Measurements from ENCODE around the gene ANO7.
"Not testable (repeated sequence)": the region's sequence is repeated elsewhere in the genome, so short reads cannot be mapped to it uniquely, and the experiment has no call there.

Gene ANO7

GRCh38 chr2:241191081-241191480 lies 2.6 kb downstream of the ANO7 start:
- no peak for DNase-seq

DNA sequence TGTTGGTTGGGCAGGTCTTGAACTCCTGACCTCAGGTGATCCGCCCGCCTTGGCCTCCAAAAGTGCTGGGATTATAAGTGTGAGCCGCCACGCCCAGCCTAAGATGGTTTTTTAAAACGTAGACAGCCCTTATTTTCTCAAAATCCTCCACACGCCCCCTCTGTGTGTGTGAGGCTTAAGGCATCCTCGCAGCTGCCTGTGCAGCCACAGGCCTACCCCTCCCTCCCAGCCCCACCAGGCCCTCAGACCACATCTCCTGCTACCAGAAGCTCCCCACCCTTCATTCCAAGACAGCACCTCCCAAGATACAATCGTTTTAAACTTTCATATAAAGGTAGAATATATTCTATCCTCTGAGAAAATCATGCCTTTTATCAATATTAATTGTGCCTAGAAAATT lies 4.8 kb downstream of the ANO7 start:
- DNase-seq, result no peak

- no peak for DNase-seq
Measured at GRCh38 chr2:241194811-241195210, 6.3 kb downstream of the ANO7 start.

- DNase-seq, result no peak
Measured at GRCh38 chr2:241195506-241196130, 7.1 kb downstream of the ANO7 start.

DNA sequence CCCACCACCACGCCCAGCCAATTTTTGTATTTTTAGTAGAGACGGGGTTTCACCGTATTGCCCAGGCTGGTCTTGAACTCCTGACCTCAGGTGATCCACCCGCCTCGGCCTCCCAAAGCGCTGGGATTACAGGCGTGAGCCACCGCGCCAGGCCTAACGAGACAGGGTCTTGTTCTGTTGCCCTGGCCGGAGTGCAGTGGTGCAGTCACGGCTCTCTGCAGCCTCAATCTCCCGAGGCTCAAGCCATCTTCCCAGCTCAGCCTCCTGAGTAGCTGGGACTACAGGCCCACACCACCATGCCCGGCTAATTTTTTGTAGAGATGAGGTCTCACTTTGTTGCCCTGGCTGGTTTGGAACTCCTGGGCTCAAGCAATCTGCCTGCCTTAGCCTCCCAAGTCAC lies 8.8 kb downstream of the ANO7 start:
- DNase-seq, result not testable (repeated sequence)

DNA sequence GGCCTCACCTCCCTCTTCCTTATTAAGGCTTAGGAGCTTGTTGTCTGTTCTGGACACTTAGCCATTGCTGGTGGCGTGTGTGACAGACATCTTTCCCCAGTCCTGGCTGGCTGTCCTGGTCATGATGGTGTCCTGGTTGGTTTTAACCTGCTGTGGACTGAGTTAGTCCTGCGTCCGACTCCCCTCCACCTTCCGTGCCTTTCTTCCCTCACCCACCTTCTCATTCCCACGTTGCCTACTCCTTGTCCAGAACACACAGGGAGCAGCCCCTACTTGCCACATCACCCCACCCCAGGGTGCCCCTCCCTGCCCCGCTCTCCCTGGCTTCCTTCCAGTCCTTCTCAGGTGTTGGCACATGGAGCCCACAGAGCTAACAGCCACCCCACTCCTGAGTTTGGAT lies 9.5 kb downstream of the ANO7 start:
- no peak for DNase-seq

GRCh38 chr2:241198381-241199279 lies 10.2 kb downstream of the ANO7 start:
- no peak for DNase-seq

GRCh38 chr2:241199286-241199685 lies 10.8 kb downstream of the ANO7 start:
- DNase-seq, result no peak

DNA sequence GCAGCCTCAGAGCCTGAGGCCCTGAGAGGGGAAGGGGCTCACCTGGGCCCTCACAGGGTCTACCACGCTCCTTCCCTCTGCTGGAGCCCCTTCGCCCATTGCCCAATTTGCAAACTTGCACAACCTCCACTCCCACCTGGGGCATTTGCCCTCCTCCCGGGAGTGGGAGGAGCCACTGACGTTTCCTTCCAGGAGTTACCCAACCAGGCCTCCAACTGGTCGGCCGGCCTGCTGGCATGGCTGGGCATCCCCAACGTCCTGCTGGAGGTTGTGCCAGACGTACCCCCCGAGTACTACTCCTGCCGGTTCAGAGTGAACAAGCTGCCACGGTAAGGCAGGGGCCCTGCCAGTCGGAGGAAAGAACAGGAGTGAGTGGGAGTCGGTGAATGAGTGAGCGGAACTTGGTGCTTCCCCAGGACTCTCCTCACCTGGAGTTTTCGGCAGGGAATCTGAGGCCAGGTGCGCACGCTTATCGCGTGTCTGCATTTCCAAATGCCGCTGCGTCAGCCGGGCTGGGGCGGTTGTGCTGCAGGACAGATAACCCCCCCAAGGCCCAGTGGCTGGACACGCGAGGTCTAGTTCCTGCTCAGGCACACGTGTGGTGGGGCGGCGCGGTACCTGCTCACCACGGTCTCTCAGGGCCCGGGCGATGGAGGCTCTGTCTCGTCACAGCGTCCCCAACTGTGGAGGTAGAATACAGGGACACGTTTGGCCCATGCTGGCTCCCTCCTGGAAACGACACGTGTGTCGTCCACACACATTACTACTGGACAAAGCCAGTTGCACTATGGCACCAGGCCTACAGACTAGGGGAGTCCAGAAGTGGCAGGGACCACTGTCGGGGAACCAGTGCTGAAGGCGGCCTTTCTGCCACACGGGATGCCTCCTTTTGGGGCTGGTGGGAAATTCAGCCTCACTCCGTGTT lies 11.7 kb downstream of the ANO7 start:
- no peak for DNase-seq

- DNase-seq, result no peak
Measured at GRCh38 chr2:241200822-241201395, 12.4 kb downstream of the ANO7 start.

DNA sequence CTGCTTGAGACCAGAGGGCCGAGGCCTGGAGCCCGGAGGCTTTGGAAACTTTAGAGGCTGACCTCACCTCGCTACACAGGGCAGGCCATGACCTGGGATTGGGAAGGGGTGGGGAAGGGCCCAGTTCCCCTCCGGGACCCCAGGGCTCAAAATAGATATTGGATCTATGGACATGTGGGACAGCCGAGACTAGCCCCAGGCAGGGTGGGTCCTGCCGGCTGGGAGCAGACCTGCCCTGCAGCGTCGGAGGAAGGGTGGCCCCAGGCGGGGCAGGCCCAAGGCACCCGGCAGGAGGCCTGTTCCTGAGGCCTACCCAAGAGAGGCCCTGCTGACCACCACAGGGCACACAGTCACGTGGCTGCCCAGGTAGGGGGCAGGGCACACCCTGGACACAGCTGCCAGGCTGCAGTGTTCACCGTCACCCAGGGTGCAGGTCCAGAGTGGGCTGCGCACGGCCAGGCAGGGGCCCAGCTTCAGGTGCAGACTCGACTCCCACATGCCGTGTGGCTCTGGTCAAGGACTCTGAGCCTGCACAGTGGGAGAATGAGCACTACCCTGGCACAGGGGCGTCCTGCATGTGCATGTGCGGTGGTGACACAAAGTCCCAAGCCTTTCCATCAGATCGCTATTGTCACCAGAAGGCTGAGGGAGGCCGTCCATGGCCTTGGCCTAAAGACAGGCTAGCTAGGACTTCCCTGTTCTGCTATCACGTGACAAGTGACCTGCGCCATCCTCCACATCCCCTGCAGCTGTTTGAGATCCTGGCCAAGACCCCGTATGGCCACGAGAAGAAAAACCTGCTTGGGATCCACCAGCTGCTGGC lies 13.2 kb downstream of the ANO7 start:
- DNase-seq, result no peak

GRCh38 chr2:241202268-241202585 lies 13.8 kb downstream of the ANO7 start:
- no peak for DNase-seq

DNA sequence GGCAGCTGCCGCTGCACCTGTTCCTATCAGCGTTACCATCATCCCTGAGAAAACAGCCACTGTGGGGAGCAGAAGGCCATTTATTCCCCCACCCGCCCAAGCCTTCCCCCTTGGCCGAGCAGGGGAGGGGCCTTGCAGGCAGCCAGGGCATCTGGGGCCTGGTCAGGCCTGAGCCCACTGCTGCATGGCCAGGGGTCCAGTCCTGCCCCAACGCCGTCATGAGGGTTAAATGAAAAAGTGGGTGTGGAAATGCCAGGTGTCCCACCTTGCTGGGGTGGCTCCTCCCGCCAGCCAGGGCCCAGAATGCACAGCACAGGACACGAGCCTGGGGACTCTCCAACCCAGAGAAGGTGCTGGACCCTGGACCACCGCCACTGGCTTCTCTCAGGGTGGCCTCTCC lies 14.2 kb downstream of the ANO7 start:
- DNase-seq, result no peak

DNA sequence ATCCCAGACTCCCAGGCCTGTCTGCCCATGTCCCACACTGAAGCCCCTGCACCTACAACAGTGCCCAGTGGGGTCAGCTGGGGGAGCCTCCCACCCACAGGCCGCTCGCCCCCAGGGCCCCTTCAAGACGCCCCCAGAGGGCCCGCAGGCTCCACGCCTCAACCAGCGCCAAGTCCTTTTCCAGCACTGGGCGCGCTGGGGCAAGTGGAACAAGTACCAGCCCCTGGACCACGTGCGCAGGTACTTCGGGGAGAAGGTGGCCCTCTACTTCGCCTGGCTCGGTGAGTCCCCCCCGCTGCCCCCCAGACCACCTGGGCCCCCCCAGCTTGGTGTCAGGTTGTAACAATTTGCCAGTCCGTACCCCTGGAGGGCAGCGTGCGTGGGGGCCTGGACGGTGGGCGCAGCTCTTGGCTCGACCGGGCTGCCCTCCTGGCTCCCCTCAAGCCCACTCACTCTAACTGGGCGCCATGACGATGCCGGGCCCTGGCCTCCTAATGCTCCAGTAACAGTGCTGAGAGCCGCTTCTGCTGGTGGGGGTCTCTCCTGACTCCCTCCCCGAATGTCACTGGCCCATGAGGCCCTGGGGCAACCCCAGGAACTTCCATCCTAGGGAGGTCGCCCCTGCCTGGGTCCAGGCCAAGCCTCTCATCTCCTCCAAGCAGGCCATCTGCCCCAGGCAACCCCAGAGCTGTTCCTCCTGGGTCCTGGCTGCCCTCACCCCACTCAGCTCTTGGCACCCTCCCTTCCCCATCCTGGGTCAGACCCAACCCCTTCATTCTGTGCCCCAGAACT lies 14.9 kb downstream of the ANO7 start:
- no peak for DNase-seq

- DNase-seq, result no peak
Measured at GRCh38 chr2:241204010-241204384, 15.5 kb downstream of the ANO7 start.

DNA sequence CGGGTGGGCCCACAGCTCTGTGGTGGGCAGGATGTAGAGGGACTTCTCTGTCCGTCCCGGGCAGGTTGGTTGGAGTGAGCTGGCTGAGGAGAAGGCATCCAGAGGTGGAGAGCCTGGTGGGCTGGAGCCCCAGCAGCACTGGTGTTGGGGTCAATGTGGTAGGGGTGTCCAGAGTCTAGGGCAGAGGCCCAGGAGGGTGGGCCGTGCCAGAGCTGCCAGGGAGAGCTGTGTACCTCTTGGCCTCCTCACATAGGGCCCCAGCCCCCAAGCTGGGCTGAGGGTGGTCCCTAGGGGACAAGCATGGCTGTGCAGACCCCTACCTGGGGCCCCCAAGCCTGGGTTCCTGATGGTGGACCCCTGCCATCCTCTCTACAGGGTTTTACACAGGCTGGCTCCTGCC lies 16.0 kb downstream of the ANO7 start:
- no peak for DNase-seq

DNA sequence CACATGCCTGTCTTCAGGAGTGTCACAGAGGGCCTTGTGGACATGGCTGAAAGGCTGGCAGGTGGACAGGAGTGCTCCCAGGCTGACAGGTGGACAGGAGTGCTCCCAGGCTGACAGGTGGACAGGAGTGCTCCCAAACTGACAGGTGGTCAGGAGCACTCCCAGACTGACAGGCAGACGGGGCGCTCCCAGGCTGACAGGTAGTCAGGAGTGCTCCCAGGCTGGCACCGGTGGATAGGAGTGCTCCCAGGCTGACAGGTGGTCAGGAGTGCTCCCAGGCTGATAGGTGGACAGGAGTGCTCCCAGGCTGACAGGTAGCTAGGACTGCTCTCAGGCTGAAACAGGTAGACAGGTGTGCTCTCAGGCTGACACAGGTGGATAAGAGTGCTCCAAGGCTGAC lies 16.6 kb downstream of the ANO7 start:
- no peak for DNase-seq

GRCh38 chr2:241207151-241207550 lies 18.7 kb downstream of the ANO7 start:
- no peak for DNase-seq

DNA sequence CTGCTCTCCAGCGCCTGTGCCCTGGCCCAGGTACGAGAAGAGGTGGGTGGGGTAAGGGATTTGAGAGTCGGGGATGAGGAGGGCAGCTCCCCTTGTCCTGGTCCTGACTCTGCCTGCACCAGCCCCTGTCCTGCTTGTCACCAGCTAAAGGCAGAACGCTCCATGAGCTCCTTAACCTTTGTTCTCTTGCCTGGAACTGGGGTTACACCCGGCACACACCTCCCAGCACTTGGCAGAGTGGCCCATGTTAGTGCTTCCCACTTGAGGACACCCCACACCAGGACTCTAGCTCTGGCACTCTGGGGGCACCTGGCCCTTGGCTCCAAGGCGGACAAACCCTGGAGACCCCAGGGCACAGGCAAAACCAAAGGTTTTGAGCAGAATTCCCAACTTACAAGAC lies 19.2 kb downstream of the ANO7 start:
- DNase-seq, result no peak

- no peak for DNase-seq
Measured at GRCh38 chr2:241208058-241208457, 19.6 kb downstream of the ANO7 start.

DNA sequence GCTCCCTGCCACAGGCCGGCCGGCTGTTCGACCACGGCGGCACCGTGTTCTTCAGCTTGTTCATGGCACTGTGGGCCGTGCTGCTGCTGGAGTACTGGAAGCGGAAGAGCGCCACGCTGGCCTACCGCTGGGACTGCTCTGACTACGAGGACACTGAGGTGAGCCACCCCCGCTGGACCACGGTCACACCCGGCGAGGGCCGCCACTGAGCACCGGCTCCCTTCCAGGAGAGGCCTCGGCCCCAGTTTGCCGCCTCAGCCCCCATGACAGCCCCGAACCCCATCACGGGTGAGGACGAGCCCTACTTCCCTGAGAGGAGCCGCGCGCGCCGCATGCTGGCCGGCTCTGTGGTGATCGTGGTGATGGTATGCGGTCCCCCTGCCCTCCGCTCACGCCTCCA lies 20.8 kb downstream of the ANO7 start:
- no peak for DNase-seq

DNA sequence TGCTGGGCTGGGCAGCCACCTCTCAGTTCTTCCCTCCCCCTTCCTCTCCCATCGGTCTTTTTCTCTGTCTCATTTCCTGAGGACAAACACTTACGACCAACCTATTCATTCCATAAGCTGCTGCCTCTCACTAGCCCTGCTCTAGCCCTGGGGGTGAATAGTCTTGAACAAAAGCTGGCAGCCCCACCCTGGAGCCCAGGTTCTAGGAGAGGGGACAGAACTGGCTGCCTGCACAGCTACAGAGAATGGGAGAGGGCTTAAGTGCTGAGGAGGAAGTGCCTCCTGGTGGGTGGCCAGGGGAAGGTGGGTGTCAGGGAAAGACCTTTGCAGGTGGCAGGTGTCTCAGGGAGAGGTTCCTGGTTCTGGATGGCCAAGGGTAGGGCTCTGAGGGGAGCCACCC lies 22.8 kb downstream of the ANO7 start:
- DNase-seq, result no peak
